DOHH2 (cell line): ENCODE measurements around the gene ATP7A.

Experiments used
- H3F3A ChIP-seq: fragments of 200-600 bp; sonication (generic), shearing (Covaris generic); 2 replicates; pipeline ENCODE4 v1.6.0; 2016; ENCODE audit warnings: antibody characterized with exemption, mild to moderate bottlenecking; ENCODE audit not compliant: control insufficient read depth, insufficient read depth
- H3K27ac ChIP-seq: fragments of 200-600 bp; sonication (generic); 2 replicates; pipeline ENCODE4 v1.5.1; 2014; ENCODE audit warnings: low read depth, mild to moderate bottlenecking, low read length, moderate library complexity
- H3K27me3 ChIP-seq: fragments of 200-600 bp; sonication (generic); 2 replicates; pipeline ENCODE4 v1.6.1; 2014; ENCODE audit warnings: mild to moderate bottlenecking, low read length, mixed read lengths; ENCODE audit not compliant: control insufficient read depth
- H3K36me3 ChIP-seq: fragments of 200-600 bp; sonication (generic); 2 replicates; pipeline ENCODE4 v1.6.1; 2014; ENCODE audit warnings: mild to moderate bottlenecking, low read length, moderate library complexity, mixed read lengths; ENCODE audit not compliant: control insufficient read depth
- H3K4me1 ChIP-seq: fragments of 200-600 bp; sonication (generic); 2 replicates; pipeline ENCODE4 v1.6.1; 2014; ENCODE audit warnings: mild to moderate bottlenecking, low read length, mixed read lengths; ENCODE audit not compliant: control insufficient read depth
- H3K4me2 ChIP-seq: fragments of 200-600 bp; sonication (generic); 2 replicates; pipeline ENCODE4 v1.6.0; 2014; ENCODE audit warnings: mild to moderate bottlenecking, low read length, moderate library complexity
- H3K4me3 ChIP-seq: fragments of 200-600 bp; sonication (generic); 2 replicates; pipeline ENCODE4 v1.5.1; 2014; ENCODE audit warnings: mild to moderate bottlenecking, low read length, mixed read lengths
- H3K79me2 ChIP-seq: fragments of 200-600 bp; sonication (generic); 2 replicates; pipeline ENCODE4 v1.6.1; 2014; ENCODE audit warnings: mild to moderate bottlenecking, low read length, mixed read lengths; ENCODE audit not compliant: control insufficient read depth
- H3K9me2 ChIP-seq: fragments of 200-600 bp; sonication (generic); replicated peaks from 2 replicates; pipeline ENCODE4 v1.6.1; 2014; ENCODE audit warnings: mild to moderate bottlenecking, low read length, mixed read lengths; ENCODE audit not compliant: control insufficient read depth
- H3K9me3 ChIP-seq: fragments of 200-600 bp; sonication (generic); 2 replicates; pipeline ENCODE4 v1.6.1; 2014; ENCODE audit warnings: antibody characterized with exemption, low read length, mixed read lengths; ENCODE audit not compliant: control insufficient read depth, insufficient read depth
- H4K20me1 ChIP-seq: fragments of 200-600 bp; sonication (generic); 2 replicates; pipeline ENCODE4 v1.6.0; 2014; ENCODE audit warnings: low read depth, mild to moderate bottlenecking, antibody characterized with exemption, low read length, moderate library complexity; ENCODE audit not compliant: control insufficient read depth, insufficient read depth
- EZH2phosphoT487 ChIP-seq: fragments of 200-600 bp; sonication (generic); IDR thresholded peaks from 2 replicates; pipeline ENCODE4 v1.6.1; 2017; ENCODE audit warnings: borderline replicate concordance, mild to moderate bottlenecking, antibody characterized with exemption, low read length, moderate library complexity, mixed read lengths
- TF ChIP-seq, protein P1 (sequence below): fragments of 200-600 bp; sonication (generic); IDR thresholded peaks from one replicate; pipeline ENCODE4 v1.5.1; 2014; ENCODE audit warnings: antibody characterized with exemption, mild to moderate bottlenecking, low read depth, low read length; ENCODE audit not compliant: poor library complexity, severe bottlenecking

The ATP7A gene

DNA sequence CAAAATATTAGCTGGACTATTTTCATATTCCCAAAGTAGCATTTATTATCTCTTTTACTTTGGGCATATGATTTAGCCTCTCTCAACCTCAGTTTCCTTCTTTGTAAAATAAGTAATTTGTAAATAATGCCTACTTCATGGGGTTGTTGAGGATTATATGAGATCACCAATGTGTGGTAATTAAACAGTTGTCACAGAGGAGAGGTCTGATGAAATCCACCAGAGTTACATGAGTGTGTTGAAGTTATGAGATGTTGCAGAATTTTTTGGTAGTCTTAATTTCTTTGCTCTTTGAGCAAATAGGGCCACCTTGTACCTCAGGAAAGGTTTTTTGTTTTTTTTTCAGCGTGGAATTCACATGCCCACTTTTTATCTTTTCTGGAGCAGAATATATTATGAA lies 9.8 kb upstream of the ATP7A start:
- peaks cover 45% of the 10 kb centered on the region for H3K36me3 ChIP-seq
- H4K20me1 ChIP-seq = no peaks in the 10 kb centered on the region
- H3K27ac ChIP-seq = no peak overlapping the region
- peaks cover 10% of the 10 kb centered on the region for H3F3A ChIP-seq
- peaks cover 12% of the 10 kb centered on the region for H3K4me1 ChIP-seq
- peak overlapping the region; percentile 68 for H3K4me2 ChIP-seq
- peak overlapping the region; percentile 81 for H3K4me3 ChIP-seq
- peaks cover 36% of the 10 kb centered on the region for H3K79me2 ChIP-seq
- no peaks in the 10 kb centered on the region for H3K9me3 ChIP-seq
- H3K27me3 ChIP-seq = no peaks in the 10 kb centered on the region
- no peaks in the 10 kb centered on the region for H3K9me2 ChIP-seq
- no peak for TF ChIP-seq EZH2phosphoT487
- TF ChIP-seq, protein P1, sequence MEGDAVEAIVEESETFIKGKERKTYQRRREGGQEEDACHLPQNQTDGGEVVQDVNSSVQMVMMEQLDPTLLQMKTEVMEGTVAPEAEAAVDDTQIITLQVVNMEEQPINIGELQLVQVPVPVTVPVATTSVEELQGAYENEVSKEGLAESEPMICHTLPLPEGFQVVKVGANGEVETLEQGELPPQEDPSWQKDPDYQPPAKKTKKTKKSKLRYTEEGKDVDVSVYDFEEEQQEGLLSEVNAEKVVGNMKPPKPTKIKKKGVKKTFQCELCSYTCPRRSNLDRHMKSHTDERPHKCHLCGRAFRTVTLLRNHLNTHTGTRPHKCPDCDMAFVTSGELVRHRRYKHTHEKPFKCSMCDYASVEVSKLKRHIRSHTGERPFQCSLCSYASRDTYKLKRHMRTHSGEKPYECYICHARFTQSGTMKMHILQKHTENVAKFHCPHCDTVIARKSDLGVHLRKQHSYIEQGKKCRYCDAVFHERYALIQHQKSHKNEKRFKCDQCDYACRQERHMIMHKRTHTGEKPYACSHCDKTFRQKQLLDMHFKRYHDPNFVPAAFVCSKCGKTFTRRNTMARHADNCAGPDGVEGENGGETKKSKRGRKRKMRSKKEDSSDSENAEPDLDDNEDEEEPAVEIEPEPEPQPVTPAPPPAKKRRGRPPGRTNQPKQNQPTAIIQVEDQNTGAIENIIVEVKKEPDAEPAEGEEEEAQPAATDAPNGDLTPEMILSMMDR = no peak

DNA sequence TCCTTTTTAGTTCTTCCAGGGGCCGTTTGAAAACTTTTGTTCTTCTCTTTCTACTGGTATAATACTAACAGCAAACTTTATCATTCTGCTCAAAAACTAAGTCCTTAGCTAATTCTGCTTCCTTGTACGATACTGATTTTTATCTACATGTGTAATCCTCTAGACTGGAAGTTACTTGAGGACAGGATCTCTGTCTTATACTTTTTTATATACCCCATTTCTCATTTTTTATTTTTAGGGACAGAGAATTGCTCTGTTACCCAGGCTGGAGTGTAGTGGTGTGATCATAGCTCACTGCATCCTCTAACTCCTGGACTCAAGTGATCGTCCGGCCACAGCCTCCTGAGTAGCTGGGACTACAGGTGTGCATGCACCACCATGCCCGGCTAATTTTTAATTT lies 9.0 kb upstream of the ATP7A start:
- no peaks in the 10 kb centered on the region for H3K27me3 ChIP-seq
- H3K27ac ChIP-seq = no peak overlapping the region
- H3K4me3 ChIP-seq = no peak overlapping the region
- H3K9me3 ChIP-seq = no peaks in the 10 kb centered on the region
- H3K9me2 ChIP-seq = no peaks in the 10 kb centered on the region
- peaks cover 36% of the 10 kb centered on the region for H3K79me2 ChIP-seq
- H3K4me1 ChIP-seq = peaks cover 12% of the 10 kb centered on the region
- peaks cover 10% of the 10 kb centered on the region for H3F3A ChIP-seq
- peaks cover 50% of the 10 kb centered on the region for H3K36me3 ChIP-seq
- TF ChIP-seq, protein P1 = no peak
- TF ChIP-seq EZH2phosphoT487 = no peak
- no peak overlapping the region; the same call in 1 of the 2 replicates for H3K4me2 ChIP-seq
- H4K20me1 ChIP-seq = no peaks in the 10 kb centered on the region

DNA sequence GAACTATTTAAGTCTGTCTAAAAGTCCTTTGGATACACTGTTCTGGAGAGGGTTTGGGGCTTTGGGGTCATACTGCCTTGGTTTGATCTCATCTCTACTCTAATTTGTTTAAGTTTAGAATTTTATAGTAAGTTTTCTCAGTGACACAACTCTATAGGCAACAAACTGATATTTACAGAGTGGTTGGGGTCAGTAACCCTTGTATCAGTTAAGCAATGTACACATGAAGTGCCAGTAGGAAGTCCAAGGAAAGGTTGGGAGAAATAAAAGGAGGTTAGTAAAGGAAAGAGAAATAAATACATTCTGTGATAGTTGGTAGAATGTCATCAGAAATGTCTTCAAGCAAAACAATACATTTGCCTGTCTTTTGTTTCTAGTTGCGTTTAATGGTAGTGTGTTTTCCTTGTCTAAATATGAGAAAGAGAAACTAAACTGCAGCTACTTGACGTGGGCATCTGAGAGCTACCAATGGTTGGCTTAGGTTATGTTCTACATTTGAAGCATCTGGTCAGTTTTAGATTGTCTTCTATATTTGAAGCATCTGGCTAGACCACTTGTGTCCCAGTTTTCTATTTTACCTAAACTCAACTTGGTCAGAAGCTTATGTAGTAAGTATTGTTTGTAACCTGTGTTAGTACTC lies 6.9 kb downstream of the ATP7A start:
- H3K9me2 ChIP-seq = no peaks in the 10 kb centered on the region
- no peaks in the 10 kb centered on the region for H3K36me3 ChIP-seq
- TF ChIP-seq, protein P1 = no peak
- no peak for TF ChIP-seq EZH2phosphoT487
- H3K79me2 ChIP-seq = peaks cover 24% of the 10 kb centered on the region
- no peaks in the 10 kb centered on the region for H3K27me3 ChIP-seq
- no peaks in the 10 kb centered on the region for H3K9me3 ChIP-seq
- no peaks in the 10 kb centered on the region for H4K20me1 ChIP-seq
- no peak overlapping the region for H3K27ac ChIP-seq
- H3K4me1 ChIP-seq = peaks cover 8% of the 10 kb centered on the region
- H3K4me3 ChIP-seq = no peak overlapping the region
- peak overlapping the region; percentile 30; the same call in 1 of the 2 replicates for H3K4me2 ChIP-seq
- H3F3A ChIP-seq = no peaks in the 10 kb centered on the region
